ENCODE results near the gene DTNB. TPM values are rescaled to one million over a fixed set of nuclear protein-coding genes. Genes with fewer than 3 reads are reported as not detected.

The DTNB gene
- polyA plus RNA-seq, 1 of the 3 experiments (the other 2 are of a cell fraction): 15.3 TPM

DNA sequence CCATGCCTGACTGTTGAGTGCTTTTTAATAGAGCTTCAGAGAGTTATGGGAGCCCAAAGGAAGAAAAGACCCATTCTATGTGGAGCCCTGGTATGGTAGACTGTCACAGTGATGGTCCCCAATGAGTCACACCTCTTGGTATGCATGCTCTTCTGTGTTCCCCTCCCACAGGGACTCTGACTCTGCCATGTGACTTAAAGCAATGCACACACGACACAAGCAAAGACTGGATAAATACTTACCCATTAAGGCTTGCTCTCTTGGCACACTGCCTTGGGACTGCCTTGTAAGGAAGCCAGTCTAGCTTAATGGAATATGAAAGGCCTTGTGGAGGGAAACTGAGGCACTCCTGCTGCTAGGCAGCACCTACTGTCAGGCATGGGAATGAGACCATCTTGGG, 16.7 kb upstream of the DTNB start (continued):
- TF ChIP-seq, protein P1, sequence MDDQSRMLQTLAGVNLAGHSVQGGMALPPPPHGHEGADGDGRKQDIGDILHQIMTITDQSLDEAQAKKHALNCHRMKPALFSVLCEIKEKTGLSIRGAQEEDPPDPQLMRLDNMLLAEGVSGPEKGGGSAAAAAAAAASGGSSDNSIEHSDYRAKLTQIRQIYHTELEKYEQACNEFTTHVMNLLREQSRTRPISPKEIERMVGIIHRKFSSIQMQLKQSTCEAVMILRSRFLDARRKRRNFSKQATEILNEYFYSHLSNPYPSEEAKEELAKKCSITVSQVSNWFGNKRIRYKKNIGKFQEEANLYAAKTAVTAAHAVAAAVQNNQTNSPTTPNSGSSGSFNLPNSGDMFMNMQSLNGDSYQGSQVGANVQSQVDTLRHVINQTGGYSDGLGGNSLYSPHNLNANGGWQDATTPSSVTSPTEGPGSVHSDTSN (IDR thresholded peaks at IDR 0.05): no peak

DNA sequence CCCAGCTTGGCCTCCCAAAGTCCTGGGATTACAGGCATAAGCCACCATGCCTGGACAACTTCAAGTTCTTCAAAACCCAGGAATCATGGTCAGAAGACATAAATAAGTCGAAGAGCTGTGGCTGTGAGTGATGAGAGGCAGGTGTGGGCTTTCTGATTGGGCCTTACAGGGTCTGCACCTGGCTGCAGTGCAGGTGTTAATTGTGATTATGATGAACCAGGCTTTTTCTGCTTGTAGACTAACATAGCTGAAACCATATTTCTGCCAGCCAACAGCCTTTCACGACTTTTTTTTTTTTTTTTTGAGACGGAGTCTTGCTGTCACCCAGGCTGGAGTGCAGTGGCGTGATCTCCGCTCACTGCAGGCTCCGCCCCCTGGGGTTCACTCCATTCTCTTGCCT, 14.9 kb upstream of the DTNB start:
- no peaks in the 10 kb centered on the region for H3K79me2 ChIP-seq (ENCODE audit: insufficient read depth)
- POLR2A ChIA-PET: no interaction called here
- H3F3A ChIP-seq (replicated peaks; ENCODE audit: insufficient read depth): no peaks in the 10 kb centered on the region
- no peak overlapping the region for H3K4me2 ChIP-seq
- no peaks in the 10 kb centered on the region for H3K9me3 ChIP-seq
- no peak for TF ChIP-seq MEF2A (IDR thresholded peaks at IDR 0.05; ENCODE audit: borderline replicate concordance, low read depth)
- TF ChIP-seq TAF1 (IDR thresholded peaks at IDR 0.05; ENCODE audit: borderline replicate concordance, low read depth, low read length): no peak
- no peak for TF ChIP-seq NFIC (IDR thresholded peaks at IDR 0.05; ENCODE audit: borderline replicate concordance)
- TF ChIP-seq, protein P2, sequence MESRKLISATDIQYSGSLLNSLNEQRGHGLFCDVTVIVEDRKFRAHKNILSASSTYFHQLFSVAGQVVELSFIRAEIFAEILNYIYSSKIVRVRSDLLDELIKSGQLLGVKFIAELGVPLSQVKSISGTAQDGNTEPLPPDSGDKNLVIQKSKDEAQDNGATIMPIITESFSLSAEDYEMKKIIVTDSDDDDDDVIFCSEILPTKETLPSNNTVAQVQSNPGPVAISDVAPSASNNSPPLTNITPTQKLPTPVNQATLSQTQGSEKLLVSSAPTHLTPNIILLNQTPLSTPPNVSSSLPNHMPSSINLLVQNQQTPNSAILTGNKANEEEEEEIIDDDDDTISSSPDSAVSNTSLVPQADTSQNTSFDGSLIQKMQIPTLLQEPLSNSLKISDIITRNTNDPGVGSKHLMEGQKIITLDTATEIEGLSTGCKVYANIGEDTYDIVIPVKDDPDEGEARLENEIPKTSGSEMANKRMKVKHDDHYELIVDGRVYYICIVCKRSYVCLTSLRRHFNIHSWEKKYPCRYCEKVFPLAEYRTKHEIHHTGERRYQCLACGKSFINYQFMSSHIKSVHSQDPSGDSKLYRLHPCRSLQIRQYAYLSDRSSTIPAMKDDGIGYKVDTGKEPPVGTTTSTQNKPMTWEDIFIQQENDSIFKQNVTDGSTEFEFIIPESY (IDR thresholded peaks at IDR 0.05; ENCODE audit: borderline replicate concordance, low read depth): no peak
- no peak for TF ChIP-seq TCF12 (IDR thresholded peaks at IDR 0.05)
- no peak for TF ChIP-seq RAD21 (IDR thresholded peaks at IDR 0.05; ENCODE audit: low read length)
- no peak for TF ChIP-seq SIN3A (IDR thresholded peaks at IDR 0.05; ENCODE audit: borderline replicate concordance, low read depth, low read length)
- TF ChIP-seq, protein P3, sequence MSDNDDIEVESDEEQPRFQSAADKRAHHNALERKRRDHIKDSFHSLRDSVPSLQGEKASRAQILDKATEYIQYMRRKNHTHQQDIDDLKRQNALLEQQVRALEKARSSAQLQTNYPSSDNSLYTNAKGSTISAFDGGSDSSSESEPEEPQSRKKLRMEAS (IDR thresholded peaks at IDR 0.05; ENCODE audit: low read depth): no peak
- no peak for TF ChIP-seq EZH2phosphoT487 (IDR thresholded peaks at IDR 0.05; ENCODE audit: borderline replicate concordance, low read depth)
- TF ChIP-seq, protein P4, sequence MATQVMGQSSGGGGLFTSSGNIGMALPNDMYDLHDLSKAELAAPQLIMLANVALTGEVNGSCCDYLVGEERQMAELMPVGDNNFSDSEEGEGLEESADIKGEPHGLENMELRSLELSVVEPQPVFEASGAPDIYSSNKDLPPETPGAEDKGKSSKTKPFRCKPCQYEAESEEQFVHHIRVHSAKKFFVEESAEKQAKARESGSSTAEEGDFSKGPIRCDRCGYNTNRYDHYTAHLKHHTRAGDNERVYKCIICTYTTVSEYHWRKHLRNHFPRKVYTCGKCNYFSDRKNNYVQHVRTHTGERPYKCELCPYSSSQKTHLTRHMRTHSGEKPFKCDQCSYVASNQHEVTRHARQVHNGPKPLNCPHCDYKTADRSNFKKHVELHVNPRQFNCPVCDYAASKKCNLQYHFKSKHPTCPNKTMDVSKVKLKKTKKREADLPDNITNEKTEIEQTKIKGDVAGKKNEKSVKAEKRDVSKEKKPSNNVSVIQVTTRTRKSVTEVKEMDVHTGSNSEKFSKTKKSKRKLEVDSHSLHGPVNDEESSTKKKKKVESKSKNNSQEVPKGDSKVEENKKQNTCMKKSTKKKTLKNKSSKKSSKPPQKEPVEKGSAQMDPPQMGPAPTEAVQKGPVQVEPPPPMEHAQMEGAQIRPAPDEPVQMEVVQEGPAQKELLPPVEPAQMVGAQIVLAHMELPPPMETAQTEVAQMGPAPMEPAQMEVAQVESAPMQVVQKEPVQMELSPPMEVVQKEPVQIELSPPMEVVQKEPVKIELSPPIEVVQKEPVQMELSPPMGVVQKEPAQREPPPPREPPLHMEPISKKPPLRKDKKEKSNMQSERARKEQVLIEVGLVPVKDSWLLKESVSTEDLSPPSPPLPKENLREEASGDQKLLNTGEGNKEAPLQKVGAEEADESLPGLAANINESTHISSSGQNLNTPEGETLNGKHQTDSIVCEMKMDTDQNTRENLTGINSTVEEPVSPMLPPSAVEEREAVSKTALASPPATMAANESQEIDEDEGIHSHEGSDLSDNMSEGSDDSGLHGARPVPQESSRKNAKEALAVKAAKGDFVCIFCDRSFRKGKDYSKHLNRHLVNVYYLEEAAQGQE (IDR thresholded peaks at IDR 0.05; ENCODE audit: low read depth, low read length): no peak
- no peak for TF ChIP-seq RFX5 (IDR thresholded peaks at IDR 0.05; ENCODE audit: low read length)
- no peak for TF ChIP-seq GABPA (IDR thresholded peaks at IDR 0.05; ENCODE audit: low read depth)
- TF ChIP-seq, protein P1 (IDR thresholded peaks at IDR 0.05): no peak
- TF ChIP-seq FOXM1 (IDR thresholded peaks at IDR 0.05; ENCODE audit: low read depth): no peak
- TF ChIP-seq JUND (IDR thresholded peaks at IDR 0.05): no peak
- H3K9ac ChIP-seq: no peak overlapping the region
- H3K4me1 ChIP-seq (ENCODE audit: control insufficient read depth in 1 of 2, insufficient read depth in 2 of 2, low read depth in 1 of 2, low read length in 1 of 2): no peaks in the 10 kb centered on the region; a peak in 1 of 4 replicates
- H3K36me3 ChIP-seq (replicated peaks in 1 of 2; ENCODE audit: control insufficient read depth in 1 of 2, insufficient read depth in 2 of 2, low read length in 1 of 2): no peaks in the 10 kb centered on the region
- H3K4me3 ChIP-seq (ENCODE audit: low read depth in 2 of 2, low read length in 1 of 2): no peak overlapping the region
- WGBS (ENCODE audit: low lambda C conversion rate): 77% methylated on average over 6 of the region's 6 CpGs
- H2AFZ ChIP-seq (ENCODE audit: low read depth): no peak overlapping the region
- H3K9me2 ChIP-seq: no peaks in the 10 kb centered on the region
- no peaks in the 10 kb centered on the region for H3K27me3 ChIP-seq (ENCODE audit: insufficient read depth)
- no peak overlapping the region for H3K27ac ChIP-seq (ENCODE audit: low read depth in 2 of 2, low read length in 1 of 2)
- DNase-seq: no peak
- no peaks in the 10 kb centered on the region for H4K20me1 ChIP-seq (ENCODE audit: insufficient read depth)
- CTCF ChIA-PET: interaction anchor here (1.7 to 8.4 kb wide), 2 partner anchors 12 to 16 kb away, joined by 5 to 101 read pairs; no protein-coding TSS in a partner anchor

Measured in SK-N-SH (cell line).